MM.1S (cell line): ENCODE data around the gene FSTL1.

ENCODE experiments used
- EZH2 ChIP-seq: fragments of 300-600 bp; sonication (generic); optimal IDR thresholded peaks from 2 replicates; pipeline ENCODE3; 2017; ENCODE audit warnings: low read depth, mild to moderate bottlenecking, antibody characterized with exemption, low read length, mixed read lengths
- EZH2phosphoT487 ChIP-seq: fragments of 300-600 bp; sonication (generic); IDR thresholded peaks from 2 replicates; pipeline ENCODE4 v1.6.1; 2018; ENCODE audit warnings: antibody characterized with exemption, low read length
- TF ChIP-seq, protein P1 (sequence below): fragments of 300-600 bp; sonication (generic); IDR thresholded peaks from 2 replicates; pipeline ENCODE4 v1.5.1; 2016; ENCODE audit warnings: antibody characterized with exemption, low read length, mixed read lengths

DNA sequence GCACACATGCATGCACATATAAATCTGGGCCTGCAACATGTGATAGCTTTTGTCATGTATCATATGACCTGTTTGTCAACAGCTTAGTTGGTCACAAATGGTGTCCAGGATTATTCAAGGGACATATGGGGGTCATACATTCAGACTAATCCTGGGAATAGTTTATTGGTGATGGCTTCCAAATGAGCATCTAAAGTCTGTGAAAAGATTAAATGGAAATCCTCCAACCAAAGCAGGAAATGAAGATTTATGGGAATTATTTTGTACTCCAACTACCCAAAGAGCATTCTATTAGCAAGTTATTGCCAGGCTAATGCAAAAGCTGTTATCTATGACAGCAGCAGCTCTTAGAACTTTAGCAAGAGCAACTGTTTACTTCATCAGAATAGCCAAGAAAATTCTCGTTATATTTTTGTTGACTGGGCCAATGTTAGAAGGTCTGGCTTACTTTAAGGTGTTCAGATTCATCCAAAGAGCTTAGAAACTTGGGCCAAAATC is 7.1 kb downstream of the FSTL1 start:
- TF ChIP-seq, protein P1, sequence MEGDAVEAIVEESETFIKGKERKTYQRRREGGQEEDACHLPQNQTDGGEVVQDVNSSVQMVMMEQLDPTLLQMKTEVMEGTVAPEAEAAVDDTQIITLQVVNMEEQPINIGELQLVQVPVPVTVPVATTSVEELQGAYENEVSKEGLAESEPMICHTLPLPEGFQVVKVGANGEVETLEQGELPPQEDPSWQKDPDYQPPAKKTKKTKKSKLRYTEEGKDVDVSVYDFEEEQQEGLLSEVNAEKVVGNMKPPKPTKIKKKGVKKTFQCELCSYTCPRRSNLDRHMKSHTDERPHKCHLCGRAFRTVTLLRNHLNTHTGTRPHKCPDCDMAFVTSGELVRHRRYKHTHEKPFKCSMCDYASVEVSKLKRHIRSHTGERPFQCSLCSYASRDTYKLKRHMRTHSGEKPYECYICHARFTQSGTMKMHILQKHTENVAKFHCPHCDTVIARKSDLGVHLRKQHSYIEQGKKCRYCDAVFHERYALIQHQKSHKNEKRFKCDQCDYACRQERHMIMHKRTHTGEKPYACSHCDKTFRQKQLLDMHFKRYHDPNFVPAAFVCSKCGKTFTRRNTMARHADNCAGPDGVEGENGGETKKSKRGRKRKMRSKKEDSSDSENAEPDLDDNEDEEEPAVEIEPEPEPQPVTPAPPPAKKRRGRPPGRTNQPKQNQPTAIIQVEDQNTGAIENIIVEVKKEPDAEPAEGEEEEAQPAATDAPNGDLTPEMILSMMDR: no peak
- no peak for TF ChIP-seq EZH2
- no peak for TF ChIP-seq EZH2phosphoT487
